ENCODE measurements around the gene CCDC27. TPM values are rescaled to one million over a fixed set of nuclear protein-coding genes. Genes with fewer than 3 reads are reported as not detected.
"Not testable (repeated sequence)": the region's sequence is repeated elsewhere in the genome, so short reads cannot be mapped to it uniquely, and the experiment has no call there.

CCDC27 gene
- total RNA-seq, 4 donors from 2014 or later = not detected

GRCh38 chr1:3721955-3722465 lies 30.2 kb upstream of the CCDC27 start:
- Histone ChIP-seq H3K4me1 (no peaks in the 10 kb centered on the region), H3K27me3 (no peaks in the 10 kb centered on the region)

GRCh38 chr1:3722846-3723245 lies 29.4 kb upstream of the CCDC27 start:
- DNase-seq = no peak
- H3K36me3 ChIP-seq = no peaks in the 10 kb centered on the region
- H3K4me3 ChIP-seq = no peak overlapping the region
- no peaks in the 10 kb centered on the region for H3K9me3 ChIP-seq
- TF ChIP-seq CTCF (IDR thresholded peaks at IDR 0.05) (no peak), POLR2A (IDR thresholded peaks at IDR 0.05) (no peak)
- no peaks in the 10 kb centered on the region for H3K27me3 ChIP-seq
- H3K4me1 ChIP-seq = no peaks in the 10 kb centered on the region
- no peak overlapping the region for H3K27ac ChIP-seq

More at GRCh38 chr1:3721955-3722465, 30.2 kb upstream of the CCDC27 start:
- no peak overlapping the region for H3K4me3 ChIP-seq
- no peaks in the 10 kb centered on the region for H3K36me3 ChIP-seq
- no peaks in the 10 kb centered on the region for H3K9me3 ChIP-seq
- H3K27ac ChIP-seq = no peak overlapping the region
- no peak for DNase-seq
- TF ChIP-seq CTCF (IDR thresholded peaks at IDR 0.05) (no peak), POLR2A (IDR thresholded peaks at IDR 0.05) (no peak)

GRCh38 chr1:3724416-3725030 lies 27.7 kb upstream of the CCDC27 start:
- peak; percentile 68 to 87 (median 82) for DNase-seq
- not testable (repeated sequence) for H3K27ac ChIP-seq, H3K9me3 ChIP-seq, H3K4me1 ChIP-seq, H3K27me3 ChIP-seq, H3K4me3 ChIP-seq, H3K36me3 ChIP-seq
- TF ChIP-seq CTCF (IDR thresholded peaks at IDR 0.05) = peak; percentile 72 to 95 (median 84)

- Histone ChIP-seq H3K4me1 (no peaks in the 10 kb centered on the region), H3K36me3 (no peaks in the 10 kb centered on the region), H3K9me3 (no peaks in the 10 kb centered on the region), H3K4me3 (no peak overlapping the region), H3K27me3 (no peaks in the 10 kb centered on the region), H3K27ac (no peak overlapping the region)
- no peak for DNase-seq
- no peak for TF ChIP-seq CTCF (IDR thresholded peaks at IDR 0.05)
- TF ChIP-seq POLR2A (IDR thresholded peaks at IDR 0.05) = no peak
These were observed 26.9 kb upstream of the CCDC27 start for GRCh38 chr1:3725366-3725765.

GRCh38 chr1:3727042-3727824 lies 25.0 kb upstream of the CCDC27 start:
- Histone ChIP-seq H3K36me3 (no peaks in the 10 kb centered on the region), H3K27ac (no peak overlapping the region), H3K4me3 (no peak overlapping the region), H3K4me1 (no peaks in the 10 kb centered on the region), H3K27me3 (no peaks in the 10 kb centered on the region), H3K9me3 (no peaks in the 10 kb centered on the region)
- DNase-seq = no peak
- TF ChIP-seq POLR2A (IDR thresholded peaks at IDR 0.05) (no peak), CTCF (IDR thresholded peaks at IDR 0.05) (peak in 1 of 6 experiments; percentile 8)

Measured in Peyer's patch (tissue), 4 donors.